GM12801 (cell line): Measurements from ENCODE around the gene RNF180.

ENCODE experiments used
- CTCF ChIP-seq: IDR thresholded peaks from one replicate; pipeline ENCODE4 v1.5.1; 2011; ENCODE audit warnings: control low read depth; ENCODE audit not compliant: insufficient read length; ENCODE audit errors: extremely low read depth

The RNF180 gene

DNA sequence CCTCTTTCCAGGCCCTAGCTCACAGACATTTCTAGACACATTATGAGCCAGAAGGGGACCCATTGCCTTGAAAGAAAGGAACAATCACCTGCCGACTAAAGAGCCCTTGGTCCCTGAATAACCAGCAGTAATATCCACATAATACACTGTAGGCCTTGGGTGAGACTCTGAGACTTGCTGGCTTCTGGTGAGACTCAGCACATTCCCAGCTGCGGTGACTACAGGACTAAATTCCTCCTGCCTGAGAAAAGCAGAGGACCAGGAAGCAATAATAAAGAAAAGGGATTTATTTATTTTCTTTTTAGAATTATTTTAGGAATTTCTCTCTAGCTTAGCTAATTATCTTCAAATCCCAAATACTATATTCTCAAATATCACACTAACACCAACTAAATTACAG, 252.4 kb downstream of the RNF180 start:
- no peak for TF ChIP-seq CTCF
